Subcutaneous abdominal adipose tissue (tissue), 5 donors: ENCODE results near the gene FANCI.
A peak's percentile ranks its signal among the peaks of the same experiment; 100 is the strongest.

Experiments
- H3K27ac ChIP-seq: one replicate; pipeline ENCODE4 v1.7.0; 2013; ENCODE audit warnings: low read depth, mild to moderate bottlenecking, inconsistent platforms, low read length, moderate library complexity
- H3K27me3 ChIP-seq, 5 donors: one replicate each; pipeline ENCODE4 v1.7.0; 2013; ENCODE audit warnings: low read length in 5 of 5, inconsistent platforms in 1 of 5; ENCODE audit not compliant: control insufficient read depth in 5 of 5, insufficient read depth in 4 of 5
- H3K36me3 ChIP-seq, 5 donors: one replicate each; pipeline ENCODE4 v1.7.0; 2013; ENCODE audit warnings: low read length in 5 of 5; ENCODE audit not compliant: control insufficient read depth in 5 of 5, insufficient read depth in 5 of 5
- H3K4me1 ChIP-seq, 5 donors: one replicate each; pipeline ENCODE4 v1.7.0; 2013; ENCODE audit warnings: low read length in 5 of 5, mild to moderate bottlenecking in 3 of 5, moderate library complexity in 1 of 5; ENCODE audit not compliant: control insufficient read depth in 5 of 5, insufficient read depth in 5 of 5
- H3K4me3 ChIP-seq, 5 donors: one replicate each; pipeline ENCODE4 v1.7.0; 2013; ENCODE audit warnings: low read length in 5 of 5, low read depth in 1 of 5
- H3K9ac ChIP-seq, 5 donors: one replicate each; pipeline ENCODE4 v1.7.0; 2013; ENCODE audit warnings: low read length in 5 of 5, mild to moderate bottlenecking in 4 of 5, moderate library complexity in 3 of 5
- H3K9me3 ChIP-seq, 5 donors: one replicate each; pipeline ENCODE4 v1.7.0; 2013; ENCODE audit warnings: low read length in 5 of 5; ENCODE audit not compliant: control insufficient read depth in 5 of 5
- donor health status: healthy.
- donor health status: healthy.
- donor health status: healthy.
- donor health status: healthy.
- donor health status: healthy.

FANCI gene

GRCh38 chr15:89243691-89244573, at the start of gene FANCI:
Gene FANCI (plus strand): TSS chr15:89243979. CDS start chr15:89247648, 3,669 bp downstream.
- Histone ChIP-seq H3K27ac (peak within 1 kb of the TSS; percentile 23), H3K4me3 (peak within 1 kb of the TSS; percentile 89 to 98 (median 94)), H3K9ac (peak within 1 kb of the TSS; percentile 25 to 84 (median 72))

GRCh38 chr15:89194608-89195007, 49.2 kb upstream of the FANCI start:
- no peaks in the 10 kb centered on the region for H3K27me3 ChIP-seq

More at GRCh38 chr15:89243691-89244573, at the start of gene FANCI:
- Histone ChIP-seq H3K9me3 (peaks cover 0 to 10% (median 0%) of the 10 kb centered on the region in 5 donors), H3K4me1 (peaks cover 0 to 22% (median 17%) of the 10 kb centered on the region in 5 donors), H3K36me3 (no peaks in the 10 kb centered on the region), H3K27me3 (no peaks in the 10 kb centered on the region)

GRCh38 chr15:89195836-89196235, 47.9 kb upstream of the FANCI start:
- H3K27me3 ChIP-seq, result no peaks in the 10 kb centered on the region
- peak overlapping the region in 1 of 5 donors; percentile 20 for H3K9ac ChIP-seq
- H3K9me3 ChIP-seq, result no peaks in the 10 kb centered on the region
- H3K4me3 ChIP-seq, result no peak overlapping the region
- H3K27ac ChIP-seq, result no peak overlapping the region
- peaks cover 3 to 13% (median 6%) of the 10 kb centered on the region in 5 donors for H3K4me1 ChIP-seq
- H3K36me3 ChIP-seq, result peaks cover 13 to 87% (median 54%) of the 10 kb centered on the region in 5 donors

More at GRCh38 chr15:89194608-89195007, 49.2 kb upstream of the FANCI start:
- no peaks in the 10 kb centered on the region for H3K9me3 ChIP-seq
- peaks cover 19 to 93% (median 66%) of the 10 kb centered on the region in 5 donors for H3K36me3 ChIP-seq
- peaks cover 2 to 10% (median 6%) of the 10 kb centered on the region in 5 donors for H3K4me1 ChIP-seq
- H3K4me3 ChIP-seq, result no peak overlapping the region
- no peak overlapping the region for H3K27ac ChIP-seq
- H3K9ac ChIP-seq, result no peak overlapping the region

- H3K4me3 ChIP-seq, result no peak overlapping the region
- H3K9me3 ChIP-seq, result no peaks in the 10 kb centered on the region
- H3K36me3 ChIP-seq, result peaks cover 13 to 87% (median 53%) of the 10 kb centered on the region in 5 donors
- peaks cover 3 to 13% (median 6%) of the 10 kb centered on the region in 5 donors for H3K4me1 ChIP-seq
- no peaks in the 10 kb centered on the region for H3K27me3 ChIP-seq
- H3K9ac ChIP-seq, result no peak overlapping the region
- no peak overlapping the region for H3K27ac ChIP-seq
These were observed 47.5 kb upstream of the FANCI start for GRCh38 chr15:89196241-89196640.

GRCh38 chr15:89196994-89197393, 46.8 kb upstream of the FANCI start:
- Histone ChIP-seq H3K9ac (no peak overlapping the region), H3K27ac (no peak overlapping the region), H3K4me1 (peaks cover 3 to 13% (median 6%) of the 10 kb centered on the region in 5 donors), H3K9me3 (no peaks in the 10 kb centered on the region), H3K36me3 (peaks cover 11 to 82% (median 49%) of the 10 kb centered on the region in 5 donors), H3K27me3 (no peaks in the 10 kb centered on the region), H3K4me3 (no peak overlapping the region)

GRCh38 chr15:89197503-89197971, 46.2 kb upstream of the FANCI start:
- Histone ChIP-seq H3K27ac (no peak overlapping the region), H3K4me1 (peaks cover 3 to 13% (median 6%) of the 10 kb centered on the region in 5 donors), H3K9me3 (no peaks in the 10 kb centered on the region), H3K9ac (no peak overlapping the region), H3K27me3 (no peaks in the 10 kb centered on the region), H3K36me3 (peaks cover 8 to 77% (median 44%) of the 10 kb centered on the region in 5 donors), H3K4me3 (no peak overlapping the region)

- Histone ChIP-seq H3K36me3 (peaks cover 3 to 70% (median 37%) of the 10 kb centered on the region in 5 donors), H3K27ac (no peak overlapping the region), H3K27me3 (no peaks in the 10 kb centered on the region), H3K4me3 (no peak overlapping the region), H3K4me1 (peaks cover 3 to 13% (median 6%) of the 10 kb centered on the region in 5 donors), H3K9me3 (no peaks in the 10 kb centered on the region), H3K9ac (no peak overlapping the region)
These were observed 45.6 kb upstream of the FANCI start for GRCh38 chr15:89198196-89198595.

- H3K27me3 ChIP-seq, result no peaks in the 10 kb centered on the region
- no peak overlapping the region for H3K9ac ChIP-seq
- no peak overlapping the region for H3K4me3 ChIP-seq
- H3K4me1 ChIP-seq, result peaks cover 3 to 13% (median 6%) of the 10 kb centered on the region in 5 donors
- H3K9me3 ChIP-seq, result no peaks in the 10 kb centered on the region
- H3K27ac ChIP-seq, result no peak overlapping the region
- peaks cover 3 to 65% (median 33%) of the 10 kb centered on the region in 5 donors for H3K36me3 ChIP-seq
These were observed 44.8 kb upstream of the FANCI start for GRCh38 chr15:89198934-89199333.

GRCh38 chr15:89199746-89200145, 44.0 kb upstream of the FANCI start:
- peaks cover 3 to 57% (median 25%) of the 10 kb centered on the region in 5 donors for H3K36me3 ChIP-seq
- H3K4me1 ChIP-seq, result peaks cover 3 to 13% (median 6%) of the 10 kb centered on the region in 5 donors
- H3K4me3 ChIP-seq, result no peak overlapping the region
- no peak overlapping the region for H3K9ac ChIP-seq
- H3K27me3 ChIP-seq, result no peaks in the 10 kb centered on the region
- no peaks in the 10 kb centered on the region for H3K9me3 ChIP-seq
- no peak overlapping the region for H3K27ac ChIP-seq

- H3K27ac ChIP-seq, result no peak overlapping the region
These were observed 43.6 kb upstream of the FANCI start for GRCh38 chr15:89200182-89200581.

More at GRCh38 chr15:89200182-89200581, 43.6 kb upstream of the FANCI start:
- H3K27me3 ChIP-seq, result no peaks in the 10 kb centered on the region
- H3K4me1 ChIP-seq, result peaks cover 3 to 13% (median 6%) of the 10 kb centered on the region in 5 donors
- H3K9me3 ChIP-seq, result no peaks in the 10 kb centered on the region
- no peak overlapping the region for H3K9ac ChIP-seq
- no peak overlapping the region for H3K4me3 ChIP-seq
- H3K36me3 ChIP-seq, result peaks cover 3 to 52% (median 21%) of the 10 kb centered on the region in 5 donors
